DMS 273 treated with DMSO at 0.1 percent for 48 hours (cell line): ENCODE measurements around the gene COL25A1.
"Not testable (repeated sequence)": the region's sequence is repeated elsewhere in the genome, so short reads cannot be mapped to it uniquely, and the experiment has no call there.

Experiments used
- DNase-seq: peaks from one replicate; lab custom pipeline; 2025; lab: John Stamatoyannopoulos, UW

Gene COL25A1

GRCh38 chr4:108950158-108950915 lies 352.1 kb downstream of the COL25A1 start:
- DNase-seq = no peak

- no peak for DNase-seq
Measured at GRCh38 chr4:108947526-108947925, 354.9 kb downstream of the COL25A1 start.

GRCh38 chr4:108946237-108946636 lies 356.2 kb downstream of the COL25A1 start:
- DNase-seq = no peak

- DNase-seq = no peak
Measured at GRCh38 chr4:108943976-108944591, 358.4 kb downstream of the COL25A1 start.

GRCh38 chr4:108943371-108943770 lies 359.1 kb downstream of the COL25A1 start:
- no peak for DNase-seq

DNA sequence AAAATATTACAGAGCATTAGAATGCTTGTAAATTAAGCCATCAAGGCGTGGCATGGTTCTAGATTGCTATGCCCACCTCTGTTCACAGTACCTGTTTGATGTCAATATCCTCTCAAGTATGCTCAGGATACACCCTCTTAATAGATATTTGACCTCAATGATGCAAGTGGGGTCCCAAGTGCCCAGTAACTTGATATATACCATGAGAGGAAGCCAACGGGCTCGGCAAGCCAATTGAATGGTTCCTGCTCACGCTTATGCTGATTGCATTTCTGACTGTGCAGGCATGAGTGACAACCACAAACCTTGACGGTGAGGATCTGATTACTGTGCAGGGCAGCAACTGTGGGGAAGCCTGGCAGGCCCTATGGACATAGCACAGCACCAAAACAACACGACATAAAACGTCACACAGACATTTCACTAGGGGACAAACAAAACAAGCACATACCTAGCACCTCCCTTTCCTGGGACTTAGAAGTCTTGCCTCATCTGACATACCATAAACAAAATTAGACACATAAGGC lies 360.5 kb downstream of the COL25A1 start:
- no peak for DNase-seq

DNA sequence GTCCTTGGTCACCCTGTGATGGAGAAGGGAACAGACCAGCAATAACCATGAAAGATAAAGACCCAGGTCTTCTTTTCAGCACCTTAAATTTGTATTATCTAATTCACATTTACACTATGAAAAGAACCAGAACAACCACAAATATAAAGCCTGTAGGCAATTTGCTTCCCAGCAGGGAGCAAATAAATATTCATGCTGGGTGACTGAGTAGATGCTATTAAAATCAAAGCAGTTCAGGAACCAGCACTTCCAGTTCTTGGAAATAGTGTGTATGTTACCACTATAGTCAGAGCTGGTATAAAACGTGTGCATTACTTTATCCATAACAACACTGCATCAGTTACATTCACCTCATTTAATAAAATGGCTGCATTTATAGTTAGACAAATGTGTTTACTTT lies 361.8 kb downstream of the COL25A1 start:
- DNase-seq = no peak

DNA sequence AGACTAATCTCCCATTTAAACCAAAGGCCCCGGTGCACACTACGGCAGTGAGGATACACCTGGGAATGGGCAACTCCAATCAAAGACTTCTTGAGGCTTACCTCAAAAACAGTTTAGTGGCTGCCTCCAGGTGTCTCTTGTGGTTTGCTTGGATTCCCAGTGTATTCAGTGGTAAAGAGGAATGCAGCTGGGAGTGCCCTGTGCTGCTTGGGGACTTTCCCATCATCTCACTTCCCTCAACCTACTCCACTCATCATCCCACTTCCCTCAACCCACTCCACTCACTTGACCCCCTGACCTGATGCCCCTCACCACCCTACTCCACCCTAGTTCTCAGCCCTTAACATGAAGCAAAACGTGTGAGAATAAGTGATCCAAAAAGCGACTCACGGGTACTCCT lies 362.3 kb downstream of the COL25A1 start:
- no peak for DNase-seq

GRCh38 chr4:108937066-108937465 lies 365.4 kb downstream of the COL25A1 start:
- DNase-seq = no peak

GRCh38 chr4:108933925-108934324 lies 368.5 kb downstream of the COL25A1 start:
- DNase-seq = not testable (repeated sequence)

- DNase-seq = no peak
Measured at GRCh38 chr4:108933046-108933445, 369.4 kb downstream of the COL25A1 start.

GRCh38 chr4:108931926-108932325 lies 370.5 kb downstream of the COL25A1 start:
- no peak for DNase-seq

- no peak for DNase-seq
Measured at GRCh38 chr4:108930186-108930585, 372.3 kb downstream of the COL25A1 start.

DNA sequence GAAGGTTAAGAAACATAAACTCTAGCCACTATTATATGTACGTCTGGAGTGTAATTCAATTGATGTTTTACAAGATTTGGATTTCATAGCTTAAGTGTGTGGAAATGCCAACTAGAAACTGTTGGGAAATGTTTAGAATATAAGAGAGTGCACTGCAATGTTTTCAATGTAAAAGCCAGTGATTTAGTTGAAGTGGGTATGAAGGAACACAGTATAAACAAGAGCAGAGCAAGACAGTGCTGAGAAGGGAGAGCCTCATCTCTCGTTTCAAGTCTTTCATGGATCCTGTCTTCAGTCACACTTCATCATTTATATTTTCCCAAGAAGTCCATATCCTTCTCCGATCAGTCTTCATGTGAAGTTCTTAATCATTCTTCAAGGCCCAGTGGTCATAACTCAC lies 375.7 kb downstream of the COL25A1 start:
- no peak for DNase-seq

DNA sequence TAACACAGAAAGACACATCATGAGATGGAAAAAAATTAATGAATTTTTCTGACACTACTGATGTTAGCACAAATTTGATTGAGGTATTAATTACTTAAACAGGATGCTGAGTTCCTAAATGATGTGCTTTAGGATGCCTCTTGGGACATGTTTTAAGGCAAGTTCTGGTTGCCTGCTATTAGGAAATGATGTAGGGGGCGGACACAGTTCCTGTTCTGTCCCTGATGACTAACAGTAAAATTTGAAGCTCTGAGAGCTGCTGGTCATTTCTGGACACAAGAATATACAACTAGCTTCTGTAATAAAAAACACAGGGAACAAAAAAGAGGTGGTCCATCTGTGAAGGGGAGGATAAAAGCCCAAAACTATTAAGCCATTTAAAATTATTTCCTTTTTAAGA lies 376.4 kb downstream of the COL25A1 start:
- DNase-seq = no peak

GRCh38 chr4:108922191-108922590 lies 380.3 kb downstream of the COL25A1 start:
- DNase-seq = no peak

DNA sequence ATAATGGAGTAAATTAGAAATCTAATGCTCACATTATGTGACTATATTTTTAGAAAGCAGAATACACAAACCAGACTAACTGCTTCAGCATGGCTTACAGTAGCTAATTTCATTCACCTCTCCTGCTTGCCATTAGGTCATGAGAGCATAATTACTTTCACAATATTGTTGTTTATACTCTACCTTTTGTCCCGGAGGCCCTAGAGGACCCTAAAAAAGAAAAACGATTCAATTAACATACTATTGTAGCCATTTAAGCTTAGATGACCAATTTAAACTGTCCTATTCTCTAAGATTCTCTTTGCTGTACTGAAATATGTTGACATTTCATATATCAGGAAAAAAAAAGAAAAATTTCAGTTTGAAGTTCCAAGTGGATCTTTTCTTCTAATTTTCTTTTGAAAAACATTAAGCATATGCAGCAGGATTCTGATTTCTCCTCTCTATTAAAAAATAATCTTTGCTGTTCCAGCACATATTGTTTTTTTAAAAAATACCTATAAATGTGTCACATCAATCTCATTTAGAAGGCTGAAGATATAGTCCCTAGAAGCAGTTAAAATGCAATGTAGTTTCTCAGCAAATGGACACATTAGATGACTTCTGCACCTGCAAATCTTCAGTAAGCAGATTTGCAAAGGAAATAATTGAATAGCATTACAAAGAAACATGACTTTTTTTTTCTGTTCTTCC lies 381.9 kb downstream of the COL25A1 start:
- no peak for DNase-seq

DNA sequence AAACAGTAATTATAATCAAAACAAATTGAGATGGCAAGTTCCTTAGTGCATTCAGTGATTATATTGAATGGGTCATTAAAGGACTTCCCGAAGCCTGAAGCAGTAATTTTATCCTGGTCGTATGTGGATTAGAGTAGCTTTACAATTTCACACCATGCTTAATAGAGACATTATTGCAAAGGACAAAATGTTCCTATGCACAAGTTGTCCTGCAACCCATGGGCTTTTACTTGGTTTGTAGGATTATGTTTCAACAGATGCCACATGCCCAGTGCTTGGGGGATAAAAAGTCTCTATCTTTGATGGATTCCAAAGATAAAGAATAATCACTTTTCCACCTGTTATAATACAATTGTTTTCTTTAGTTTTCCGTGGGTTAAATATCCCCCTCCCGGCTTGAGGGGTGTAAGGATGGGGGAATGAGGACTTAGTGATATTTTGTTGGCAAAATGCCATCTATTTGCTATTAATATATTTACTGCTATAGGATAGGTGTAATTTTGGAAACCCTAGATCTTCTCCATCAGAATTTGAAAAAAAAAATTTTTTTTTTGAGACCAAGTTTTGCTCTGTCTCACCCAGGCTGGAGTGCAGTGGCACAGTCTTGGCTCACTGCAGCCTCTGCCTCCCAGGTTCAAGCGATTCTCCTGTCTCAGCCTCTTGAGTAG lies 383.1 kb downstream of the COL25A1 start:
- DNase-seq = no peak

DNA sequence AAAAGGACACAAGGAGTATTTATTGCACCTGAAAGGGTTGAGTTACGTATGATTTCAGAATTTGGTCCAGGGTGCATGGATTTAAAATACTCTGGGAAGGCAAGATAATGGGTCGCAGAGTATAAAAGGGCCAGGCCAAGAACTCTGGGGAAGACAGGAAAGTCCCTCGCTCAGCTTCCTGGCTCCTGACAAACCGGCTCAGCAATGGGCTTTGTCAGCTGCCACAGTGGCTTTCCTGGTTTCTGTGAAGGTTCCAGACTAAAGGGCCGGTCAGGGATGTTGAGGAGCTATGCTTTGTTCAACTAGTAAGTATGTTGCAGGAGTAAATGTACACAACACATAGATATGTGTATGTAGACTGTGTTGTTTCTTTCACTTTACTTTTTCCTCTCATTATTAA lies 385.2 kb downstream of the COL25A1 start:
- DNase-seq = no peak

DNA sequence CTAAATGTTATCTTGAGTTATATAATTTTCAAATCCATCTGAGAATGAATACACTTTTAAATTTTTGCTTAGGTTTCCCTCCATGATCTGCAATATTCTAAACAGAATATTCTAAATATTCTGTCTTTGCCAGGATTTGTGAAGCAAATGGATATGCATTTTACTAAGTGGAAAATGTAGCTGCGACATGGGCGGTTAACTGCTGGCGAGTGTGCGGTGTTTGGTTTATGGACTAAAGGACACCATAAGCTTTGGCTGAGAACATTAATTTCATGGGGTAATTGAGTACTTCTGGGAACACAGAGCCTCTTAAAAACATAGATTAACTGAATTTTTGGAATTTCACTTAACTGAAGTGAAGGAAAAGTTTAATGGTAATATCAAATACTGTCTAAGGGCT lies 385.8 kb downstream of the COL25A1 start:
- DNase-seq = no peak

DNA sequence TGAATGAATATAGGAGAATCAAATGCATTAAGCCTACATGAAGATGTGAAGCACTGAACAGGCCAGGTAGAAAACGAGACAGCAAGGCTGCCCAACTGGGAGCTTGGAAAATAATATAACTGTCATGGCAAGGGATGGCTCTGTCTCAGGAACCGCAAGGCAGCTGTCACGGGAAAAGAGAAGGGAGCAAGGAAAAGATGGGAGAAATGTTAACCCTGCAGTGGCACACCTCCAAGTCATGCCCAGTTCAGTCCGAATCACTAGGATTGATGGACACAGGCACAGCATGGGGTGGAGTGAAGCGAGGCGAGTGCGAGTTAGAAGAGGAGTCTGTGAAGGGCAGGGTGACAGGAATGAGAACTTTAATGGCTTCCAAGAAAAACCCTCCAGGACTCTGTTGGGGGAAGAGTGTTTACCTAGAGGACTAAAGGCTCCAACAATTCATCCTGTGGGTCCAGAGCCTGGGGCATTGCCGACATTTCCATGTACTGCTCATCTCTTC lies 395.5 kb downstream of the COL25A1 start:
- no peak for DNase-seq

GRCh38 chr4:108906006-108906405 lies 396.5 kb downstream of the COL25A1 start:
- no peak for DNase-seq
